Activated effector memory CD4-positive, alpha-beta T cell treated with Interleukin-2 at 50 U/mL for 16 hours (primary cell): Measurements from ENCODE around the gene SLC6A11.

Experiments used
- DNase-seq: peaks from one replicate; pipeline ENCODE4 v3.0.0-alpha.2; 2020

Gene SLC6A11

DNA sequence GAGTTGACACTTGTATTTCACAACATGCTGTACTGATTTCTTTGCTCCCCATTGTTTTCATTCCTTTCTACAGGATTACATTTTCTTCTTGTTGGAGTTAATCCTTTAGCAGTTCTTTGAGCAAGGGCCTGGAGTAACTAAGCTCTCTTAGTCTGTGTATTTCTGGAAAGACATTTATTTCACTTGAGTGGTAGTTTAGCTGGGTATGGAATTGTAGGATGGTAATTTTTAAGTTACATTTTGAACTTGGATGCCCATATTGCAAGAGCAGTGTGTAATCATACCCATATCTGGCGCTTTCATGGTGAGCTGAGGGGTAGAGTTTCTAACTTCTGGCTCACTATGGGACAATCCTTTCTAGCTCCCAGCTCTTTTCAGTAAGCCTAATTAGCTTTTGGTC, 74.6 kb downstream of the SLC6A11 start:
- no peak for DNase-seq

DNA sequence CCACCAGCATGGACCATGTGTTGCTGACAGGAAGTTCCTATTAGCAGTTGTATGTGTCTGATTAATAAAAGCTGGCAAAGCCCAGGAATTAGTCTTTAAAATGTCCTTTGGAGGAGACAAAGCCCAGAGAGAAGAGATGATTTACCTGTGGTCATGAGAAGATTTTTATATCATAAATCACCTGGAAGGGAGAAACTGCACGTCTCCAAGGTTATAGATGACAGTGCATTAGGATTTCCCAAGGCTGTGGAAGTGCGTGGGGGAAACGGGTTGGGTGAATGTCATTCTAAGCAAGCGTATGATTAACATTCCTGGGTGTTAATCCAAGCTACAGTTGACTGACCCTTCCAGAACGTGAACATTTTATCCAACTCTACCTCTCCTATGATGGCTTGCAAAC, 76.6 kb downstream of the SLC6A11 start:
- DNase-seq: no peak

DNA sequence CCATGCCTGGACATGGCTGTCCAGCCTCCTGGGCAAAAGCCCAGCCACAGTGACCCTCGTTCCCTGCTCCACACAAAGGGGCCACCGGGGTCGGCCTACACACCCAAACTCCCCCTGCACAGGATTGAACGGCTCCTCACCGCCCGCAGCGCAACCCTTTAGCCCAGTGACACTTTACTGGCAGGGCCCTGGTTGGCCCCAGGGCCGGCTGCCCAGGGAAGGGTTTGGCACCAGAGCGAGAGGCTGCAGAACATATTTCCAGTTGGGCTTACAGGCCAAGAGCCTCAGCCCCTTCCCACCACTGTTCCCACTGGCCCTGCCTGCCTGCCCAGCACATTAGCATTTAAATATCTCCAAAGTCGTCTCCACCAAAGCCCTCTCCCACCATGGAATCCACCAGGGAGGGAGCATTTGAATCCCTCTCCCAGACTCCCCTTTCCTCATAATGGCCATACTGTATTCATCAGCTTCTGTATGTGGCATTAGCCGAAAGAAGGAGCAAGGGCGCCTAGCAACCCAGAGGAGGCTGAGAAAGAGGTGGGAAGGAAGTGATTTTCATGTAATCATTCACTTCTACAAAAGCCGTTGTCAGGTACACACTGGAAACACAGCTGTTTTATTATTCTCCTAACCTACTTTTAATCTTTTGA, 85.4 kb downstream of the SLC6A11 start:
- no peak for DNase-seq

DNA sequence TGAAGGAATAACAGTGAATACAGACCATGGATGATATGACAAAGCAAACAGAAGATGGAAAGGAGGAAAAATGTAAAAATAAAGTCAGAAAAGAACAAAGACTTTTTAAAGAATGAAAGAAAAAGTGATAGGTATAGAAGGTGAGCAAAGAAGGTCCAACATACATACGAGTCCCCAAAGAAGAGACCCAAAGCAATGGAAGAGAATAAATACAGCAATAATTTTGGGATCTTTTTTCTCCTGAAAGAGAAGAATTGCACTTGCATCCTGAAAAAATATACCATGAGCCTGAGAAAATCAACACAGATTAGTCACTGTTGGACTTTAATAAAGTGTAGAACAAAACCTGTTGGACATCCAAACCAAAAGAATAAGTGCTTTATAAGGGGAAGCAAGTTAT, 91.2 kb downstream of the SLC6A11 start:
- no peak for DNase-seq

DNA sequence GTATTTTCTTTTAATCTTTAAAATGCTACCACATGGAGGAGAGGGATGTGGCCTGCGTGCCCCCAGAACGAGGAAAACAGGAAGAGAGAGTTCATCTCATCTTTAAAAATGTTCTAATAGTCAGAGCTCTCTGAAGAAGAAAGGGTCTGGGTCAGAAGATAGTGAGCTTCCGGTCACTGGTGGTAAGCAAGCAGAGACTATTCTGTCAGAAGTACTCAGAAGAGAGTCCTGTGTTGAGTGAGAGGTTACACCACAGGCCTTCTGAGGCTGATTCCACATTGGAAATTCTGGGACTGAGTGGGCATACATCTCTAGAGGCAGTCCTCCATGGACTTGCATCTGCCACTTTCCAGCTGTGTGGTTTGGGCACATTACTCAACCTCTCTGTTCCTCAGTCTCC, 94.3 kb downstream of the SLC6A11 start:
- DNase-seq: no peak

DNA sequence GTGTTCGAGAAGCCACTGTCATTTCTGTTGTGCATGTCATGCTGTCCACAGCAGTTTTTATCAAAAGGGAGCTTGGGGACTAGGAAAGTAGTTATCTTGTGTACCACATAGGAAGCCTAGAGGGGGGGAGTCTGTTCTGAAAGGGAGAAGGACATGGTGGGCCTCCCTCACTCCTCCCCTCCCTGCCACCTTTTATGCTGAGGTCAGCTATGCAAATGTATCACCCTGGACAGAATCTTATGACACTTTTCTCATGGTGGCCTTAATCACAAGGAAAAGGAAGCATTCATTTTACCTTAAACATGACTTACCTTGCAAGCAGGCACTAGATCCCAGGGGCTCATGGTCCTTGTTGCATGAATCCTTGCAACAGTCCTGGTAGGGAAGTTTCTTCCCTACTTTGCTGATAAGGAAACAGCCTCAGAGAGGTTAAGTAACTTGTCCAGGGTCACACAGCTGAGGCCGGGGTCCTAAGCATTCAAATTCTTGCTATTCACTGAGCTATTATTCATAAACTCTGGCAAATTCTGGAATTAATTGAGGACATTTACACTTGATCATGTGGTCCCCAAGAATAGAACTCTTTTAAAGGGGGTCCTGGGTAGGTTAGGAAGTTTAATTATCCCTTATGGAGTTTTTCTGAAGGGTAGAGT, 95.4 kb downstream of the SLC6A11 start:
- DNase-seq: no peak

DNA sequence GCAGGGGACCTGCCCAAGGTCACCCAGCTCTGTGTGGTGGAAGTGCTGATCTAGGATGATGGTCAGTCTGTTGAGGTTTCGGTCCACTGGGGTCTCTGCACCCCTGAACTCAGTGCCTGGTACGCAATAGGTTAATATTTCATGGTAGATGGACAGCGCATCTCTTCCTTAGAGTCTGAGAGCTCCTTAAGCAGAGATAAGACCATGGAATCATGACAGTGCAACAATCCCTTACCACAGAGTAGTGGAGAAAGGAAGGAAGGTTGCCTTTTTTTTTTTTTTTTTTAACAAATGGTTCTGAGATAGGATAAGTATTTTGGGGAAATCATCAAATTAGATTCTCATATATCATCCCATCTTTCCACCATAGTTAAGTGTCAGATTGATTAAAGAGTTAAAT, 96.8 kb downstream of the SLC6A11 start:
- no peak for DNase-seq

DNA sequence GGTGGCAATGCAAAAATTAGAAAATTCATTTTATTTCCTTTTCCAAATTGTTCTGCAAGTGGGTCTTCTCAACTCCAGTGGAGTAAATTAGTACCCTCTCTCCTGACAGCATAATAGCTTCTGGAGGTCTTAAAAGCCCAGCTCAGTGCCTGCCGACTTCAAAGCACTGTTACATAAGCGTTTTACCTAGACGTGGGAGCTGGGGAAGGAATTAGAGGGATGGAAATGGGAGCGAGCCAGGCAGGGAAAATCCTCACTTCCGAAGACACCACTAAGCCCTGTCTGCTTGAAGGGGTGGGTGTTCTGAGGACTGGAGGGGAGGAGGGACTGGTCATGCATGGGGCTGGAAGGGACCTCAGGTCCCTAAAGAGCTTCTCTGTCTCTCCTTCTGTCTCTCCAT, 99.3 kb downstream of the SLC6A11 start:
- no peak for DNase-seq

DNA sequence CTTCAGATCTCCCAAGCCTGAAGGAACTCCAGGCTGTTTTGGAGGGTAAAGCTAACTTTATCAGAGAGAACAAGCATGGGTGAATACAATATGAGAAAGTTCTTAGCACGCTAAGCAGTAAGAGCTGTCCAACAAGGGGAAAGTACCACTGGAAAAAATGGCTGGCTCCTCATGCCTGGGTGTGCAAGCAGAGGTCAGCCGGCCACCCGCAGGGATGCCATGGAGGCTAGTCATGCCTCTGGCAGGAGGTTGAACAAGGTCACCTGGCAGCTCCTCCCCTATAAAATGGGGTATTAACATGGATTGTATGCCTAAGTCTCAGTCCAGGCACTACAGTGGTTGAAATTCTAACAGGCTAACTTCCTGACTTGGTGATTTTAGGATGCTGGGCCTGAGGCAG, 101.1 kb downstream of the SLC6A11 start:
- no peak for DNase-seq

DNA sequence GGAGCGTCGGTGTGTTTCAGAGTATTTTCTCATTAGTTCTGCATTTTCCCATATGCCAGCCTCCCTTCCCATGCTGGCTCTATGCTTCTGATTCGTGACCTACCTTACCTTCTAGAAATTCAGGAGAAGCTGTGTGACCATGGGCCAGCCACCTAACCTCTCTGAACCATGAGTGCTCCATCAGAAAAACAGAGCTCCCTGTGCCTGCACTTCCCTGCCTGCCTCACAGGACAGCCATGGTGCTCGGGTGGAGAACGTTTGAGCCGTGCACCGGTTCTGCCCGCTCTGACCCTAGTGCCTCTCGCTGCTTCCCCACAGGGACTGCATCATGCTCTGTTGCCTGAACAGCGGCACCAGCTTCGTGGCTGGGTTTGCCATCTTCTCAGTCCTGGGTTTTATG, 102.0 kb downstream of the SLC6A11 start:
- no peak for DNase-seq

DNA sequence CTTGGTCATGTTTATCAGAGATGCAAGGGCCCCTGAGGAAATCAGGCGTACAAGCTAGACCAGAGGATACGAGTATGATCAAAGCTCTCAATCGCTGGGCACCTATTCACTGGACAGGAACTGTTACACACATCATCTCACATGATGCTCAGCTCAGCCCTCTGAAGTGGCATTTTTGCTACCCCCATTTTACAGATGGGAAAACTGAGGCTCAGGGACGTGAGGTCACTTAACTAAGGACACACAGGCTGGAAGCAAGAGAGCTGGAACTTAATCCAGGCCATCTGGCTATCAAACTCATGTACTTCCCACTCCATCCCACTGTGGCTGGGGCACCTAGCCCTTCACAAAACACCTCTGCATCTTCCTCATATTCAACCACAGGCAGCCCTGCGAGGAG, 103.6 kb downstream of the SLC6A11 start:
- no peak for DNase-seq

DNA sequence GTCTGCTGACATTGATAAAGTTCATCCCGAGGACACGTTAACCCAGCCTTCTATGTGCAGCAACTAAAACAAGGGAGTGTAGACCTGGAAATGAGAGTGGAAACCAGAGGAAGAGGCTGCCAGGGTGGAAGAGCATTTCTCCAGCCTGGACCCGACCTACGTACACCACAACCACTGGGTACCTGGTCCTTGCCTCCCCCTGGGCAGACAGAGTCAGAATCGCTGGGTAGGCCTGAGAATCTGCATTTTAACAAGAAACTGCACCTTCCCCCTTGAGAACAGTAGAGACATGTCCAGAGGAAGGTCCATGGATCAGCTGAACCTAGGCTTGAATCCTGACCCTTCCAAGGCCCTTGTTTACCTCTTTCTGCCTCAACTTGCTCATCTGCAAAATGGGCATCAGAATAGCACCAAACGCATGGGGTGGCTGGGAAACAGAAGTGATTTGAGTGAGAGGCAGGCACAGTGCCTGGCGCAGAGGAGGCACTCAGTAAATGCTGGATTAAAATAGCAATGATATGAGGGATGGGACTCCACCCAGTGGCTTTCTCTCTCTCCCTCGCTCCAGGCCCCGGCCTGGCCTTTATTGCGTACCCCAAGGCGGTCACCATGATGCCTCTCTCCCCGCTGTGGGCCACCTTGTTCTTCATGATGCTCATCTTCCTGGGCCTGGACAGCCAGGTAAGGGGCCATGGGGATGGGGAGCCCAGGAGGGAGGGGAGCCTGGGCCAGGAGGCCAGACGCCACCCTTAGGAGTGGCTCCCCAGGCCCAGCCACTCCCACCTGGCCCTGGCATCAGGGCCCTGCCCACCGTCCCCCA, 109.6 kb downstream of the SLC6A11 start:
- no peak for DNase-seq

DNA sequence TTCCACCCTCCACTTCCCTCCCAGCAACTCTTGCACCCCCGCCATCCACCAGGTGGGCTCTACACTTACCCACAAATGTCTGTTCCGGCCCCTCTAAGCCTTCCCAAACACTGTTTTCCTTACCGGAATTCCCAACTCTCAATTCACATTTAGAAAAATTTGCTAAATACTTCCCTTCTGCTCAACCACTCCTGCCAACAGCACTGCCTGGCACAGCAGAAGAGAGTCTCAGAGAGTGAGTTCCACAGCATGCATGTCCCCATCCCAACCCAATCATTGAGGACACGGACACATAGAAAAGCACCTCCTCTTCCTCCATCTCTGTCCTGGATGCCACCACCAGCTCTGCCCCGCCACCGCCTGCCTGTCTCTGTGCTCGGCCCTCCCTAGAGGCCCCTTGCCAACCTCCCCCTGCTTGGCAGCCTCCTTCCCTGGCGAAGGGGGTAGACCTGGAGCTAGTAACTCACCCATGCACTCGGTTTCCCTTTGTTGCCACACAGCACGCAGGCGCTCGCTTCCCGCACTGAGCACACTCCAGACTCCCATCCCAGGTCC, 110.3 kb downstream of the SLC6A11 start:
- DNase-seq: no peak

DNA sequence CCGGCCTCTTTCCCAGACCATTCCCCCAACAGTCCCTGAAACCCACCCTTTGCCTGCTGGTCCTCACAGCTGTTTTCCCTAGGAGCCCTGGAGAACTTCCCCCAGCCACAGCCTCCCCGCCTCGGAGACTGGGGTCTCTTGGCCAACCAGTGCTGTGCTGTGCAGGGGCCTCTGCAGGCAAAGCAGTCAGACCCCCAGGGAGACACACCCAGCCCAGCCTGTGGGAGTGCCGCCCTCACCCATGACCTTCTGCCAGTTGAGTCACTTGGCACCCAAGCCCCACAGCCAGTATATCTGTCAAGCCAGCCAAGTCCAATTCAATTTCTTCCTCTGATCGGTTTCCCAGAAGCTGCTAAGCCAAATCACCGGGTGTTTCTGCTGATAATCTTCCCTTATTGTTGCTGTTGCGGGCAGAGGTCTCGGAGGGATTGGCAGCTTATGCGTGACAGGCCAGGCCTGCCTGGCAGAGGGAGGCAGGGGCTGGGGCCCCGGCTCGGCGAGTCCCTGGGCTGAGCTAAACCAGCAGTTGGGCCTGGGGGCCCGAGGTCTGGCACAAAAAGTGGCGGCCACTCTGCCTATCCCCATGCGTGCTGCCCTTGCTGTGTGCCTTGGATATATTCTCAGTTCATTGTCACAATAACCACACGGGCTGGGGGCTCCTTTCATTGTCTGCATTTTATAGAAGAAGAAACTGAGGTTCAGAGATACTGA, 110.9 kb downstream of the SLC6A11 start:
- no peak for DNase-seq

DNA sequence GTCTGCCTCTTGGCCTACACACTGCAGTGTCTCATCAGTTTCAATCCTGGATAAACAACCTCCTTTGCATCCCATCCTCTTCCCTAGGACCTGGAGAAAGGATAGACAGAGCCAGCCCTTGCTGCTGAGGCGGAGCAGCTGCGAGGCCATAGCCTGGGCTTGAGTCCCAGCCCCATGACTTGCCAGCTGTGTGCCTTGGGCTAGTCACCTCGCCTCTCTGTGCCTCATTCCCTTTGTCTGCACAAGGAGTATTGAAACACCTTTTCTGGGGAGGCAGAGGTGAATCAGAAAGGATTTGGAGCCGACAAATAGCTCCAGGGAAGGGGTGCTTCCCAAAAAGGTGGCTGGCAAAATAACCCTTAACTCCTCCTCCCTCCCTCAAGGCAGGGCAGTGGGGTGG, 111.5 kb downstream of the SLC6A11 start:
- DNase-seq: no peak

DNA sequence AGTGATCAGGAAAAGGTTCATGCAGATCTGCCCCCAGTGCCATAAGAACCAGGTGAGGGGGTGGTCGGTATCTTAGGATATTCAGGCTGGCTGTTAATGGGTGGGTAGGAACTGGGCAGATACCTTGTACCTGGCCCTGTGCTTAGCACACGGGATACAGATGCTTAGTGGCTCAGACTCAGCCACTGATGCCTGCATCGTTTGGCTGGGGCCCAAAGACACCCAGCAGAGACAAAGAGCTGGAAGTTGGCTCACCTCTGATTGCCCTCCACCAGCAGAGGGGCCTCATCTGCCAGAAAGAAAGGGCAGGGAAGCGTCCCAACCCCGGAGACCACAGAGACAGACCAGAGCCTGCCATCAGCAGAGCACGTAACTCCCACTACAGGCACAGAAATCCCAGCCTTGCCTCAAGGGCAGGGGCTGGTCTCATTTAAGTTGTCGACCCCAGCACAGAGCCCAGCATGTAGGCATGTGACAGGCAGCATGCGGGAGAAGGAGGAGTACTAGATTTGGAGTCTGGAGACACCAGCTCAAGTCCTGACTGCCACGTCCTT, 112.5 kb downstream of the SLC6A11 start:
- no peak for DNase-seq

DNA sequence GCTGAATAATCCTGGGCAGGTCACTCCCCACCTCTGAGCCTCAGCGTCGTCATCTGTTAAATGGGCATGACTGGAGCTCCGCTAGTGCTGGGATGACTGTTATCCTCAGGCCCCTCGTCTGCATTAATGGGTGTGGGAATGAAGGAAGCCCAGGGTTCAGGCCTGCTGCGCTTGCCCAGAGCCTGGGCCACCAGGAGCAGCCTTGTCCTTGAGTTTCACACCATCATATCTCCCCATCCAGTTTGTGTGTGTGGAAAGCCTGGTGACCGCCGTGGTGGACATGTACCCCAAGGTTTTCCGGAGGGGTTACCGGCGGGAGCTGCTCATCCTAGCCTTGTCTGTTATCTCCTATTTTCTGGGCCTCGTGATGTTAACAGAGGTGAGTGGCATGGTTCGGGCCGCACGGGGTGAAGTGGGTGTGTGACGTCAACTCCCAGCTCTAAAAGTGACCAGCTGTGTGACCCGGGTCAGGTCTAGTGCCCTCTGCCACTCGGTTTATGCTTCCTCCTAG, 113.0 kb downstream of the SLC6A11 start:
- no peak for DNase-seq

DNA sequence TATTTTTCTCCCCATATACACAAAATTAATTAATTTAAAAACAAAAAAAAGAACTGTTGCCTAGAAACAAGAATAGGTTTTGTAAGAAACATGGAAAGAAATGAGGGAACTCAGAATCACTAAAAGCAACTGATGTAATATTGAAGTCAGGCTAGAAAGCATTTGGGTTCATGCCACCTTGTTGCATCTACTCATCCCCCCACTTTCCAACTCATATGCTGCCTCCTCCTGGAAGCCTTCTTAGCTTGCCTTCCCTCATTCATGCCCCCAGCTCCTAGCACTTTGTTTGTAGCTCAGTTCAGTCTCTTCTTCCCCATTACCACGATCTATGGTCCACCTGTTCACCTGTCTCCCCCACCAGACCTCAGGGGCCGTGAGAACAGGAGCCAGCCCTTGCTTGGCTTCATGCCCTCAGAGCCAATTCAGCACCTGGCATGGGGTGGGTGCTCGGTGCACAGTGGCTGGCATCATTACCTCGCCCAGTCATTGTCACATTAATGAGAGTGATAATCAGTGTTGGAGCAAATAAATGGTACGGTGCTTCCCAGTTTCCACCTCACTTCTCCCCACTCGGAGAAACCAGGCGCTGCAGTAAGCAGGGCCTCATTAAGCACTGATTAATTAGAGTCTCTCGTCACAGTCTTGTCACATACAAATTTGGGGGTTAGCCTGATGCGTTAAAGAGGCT, 114.1 kb downstream of the SLC6A11 start:
- DNase-seq: no peak

DNA sequence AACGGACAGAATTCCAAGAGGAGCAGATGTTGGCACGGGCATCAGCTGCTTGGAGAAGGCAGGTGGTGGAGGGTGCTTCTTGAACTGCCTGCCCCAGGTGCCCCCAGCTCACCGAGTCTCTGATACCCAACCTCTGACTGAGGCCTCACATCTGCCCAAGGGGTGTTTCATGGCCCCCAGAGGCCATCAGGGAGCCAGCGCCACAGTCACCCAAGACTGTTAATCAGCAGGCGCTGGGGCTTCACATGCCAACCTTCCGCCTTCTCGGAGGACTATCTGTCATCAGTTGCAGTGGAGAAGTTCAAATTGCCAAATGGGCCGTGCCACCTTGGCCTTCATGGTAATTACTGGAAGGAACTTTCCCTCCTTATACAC, 114.6 kb downstream of the SLC6A11 start:
- DNase-seq: no peak

DNA sequence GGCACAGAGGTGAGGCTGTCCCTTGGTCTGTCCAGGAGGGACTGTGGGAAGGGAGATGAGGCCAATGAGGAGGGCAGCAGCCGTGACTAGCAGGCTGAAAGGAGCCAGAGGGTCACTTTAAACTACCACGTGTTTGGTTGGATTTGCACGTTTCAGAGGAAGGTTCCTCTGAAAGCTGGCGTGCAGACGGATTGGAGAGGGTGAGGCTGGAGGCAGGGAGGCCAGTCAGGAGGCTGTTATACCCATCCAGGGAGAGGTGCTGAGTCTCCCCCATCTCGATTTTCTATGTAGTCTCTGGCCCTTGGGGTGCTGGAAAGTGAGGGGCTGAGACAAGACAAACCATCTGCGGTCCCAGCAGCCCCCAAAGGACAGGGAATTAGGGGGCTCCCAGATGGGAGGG, 116.6 kb downstream of the SLC6A11 start:
- no peak for DNase-seq

DNA sequence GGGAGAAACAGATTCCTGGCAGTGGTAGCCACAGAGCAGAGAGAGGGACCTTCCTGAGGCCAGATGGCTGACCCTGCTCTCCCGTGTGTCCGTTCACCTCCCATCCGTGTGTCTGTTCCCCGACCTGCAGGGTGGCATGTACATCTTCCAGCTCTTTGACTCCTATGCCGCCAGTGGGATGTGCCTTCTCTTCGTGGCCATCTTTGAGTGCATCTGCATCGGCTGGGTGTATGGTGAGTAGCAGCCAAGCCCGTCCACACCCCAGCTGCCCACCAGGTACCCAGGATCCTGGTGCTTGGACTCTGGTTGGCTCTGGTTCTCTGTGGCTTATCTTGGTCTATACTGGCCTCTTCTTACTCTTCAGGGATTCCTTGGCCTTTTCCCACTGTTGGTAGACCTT, 117.0 kb downstream of the SLC6A11 start:
- no peak for DNase-seq

DNA sequence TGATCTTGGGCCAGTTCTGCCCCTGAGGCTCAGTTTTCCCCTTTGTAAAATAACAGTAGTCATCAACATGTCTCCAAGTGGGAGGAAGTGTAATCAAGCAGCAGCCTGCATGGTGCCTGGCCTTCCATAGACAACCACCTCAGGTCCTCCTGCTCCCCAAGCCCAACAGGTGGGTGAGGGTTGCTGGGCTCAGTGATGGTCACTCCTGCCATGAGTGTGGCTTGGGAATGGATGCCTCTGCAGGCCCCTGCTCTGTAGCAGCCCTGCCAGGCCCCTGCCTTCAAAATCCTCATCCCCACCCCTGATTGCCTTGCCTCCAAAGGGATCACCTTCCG, 117.4 kb downstream of the SLC6A11 start:
- no peak for DNase-seq
